GM12878 (cell line): ENCODE measurements around the gene PTPRC. TPM values are rescaled to one million over a fixed set of nuclear protein-coding genes. Genes with fewer than 3 reads are reported as not detected.

Experiments used
- ATAC-seq: fragments of 200-7000 bp; cut with Tn5 transposase; 3 replicates; pipeline ENCODE4 v1.9.1; 2020; ENCODE audit warnings: mild to moderate bottlenecking, moderate library complexity
- BruUV-seq: library from RNA; stranded (reverse); fragments of 400-500 nt; replicated peaks from 2 replicates; lab custom pipeline; 2021; lab: Mats Ljungman, UMichigan
- CTCF ChIA-PET: fragments of 300-600 bp; sonication (Branson Sonifier 250); formaldehyde crosslinking; extraction: SDS; loops from one replicate; lab custom pipeline; 2021; ENCODE audit warnings: inconsistent platforms; lab: Yijun Ruan, JAX
- POLR2A ChIA-PET: fragments of 350-600 bp; formaldehyde crosslinking; extraction: SDS; loops from one replicate; lab custom pipeline; 2021; ENCODE audit warnings: inconsistent platforms; lab: Charles Lee
- RAD21 ChIA-PET: fragments of 300-600 bp; sonication (Branson Sonifier 250); formaldehyde crosslinking; loops from one replicate; lab custom pipeline; 2023; ENCODE audit warnings: antibody characterized with exemption; ENCODE audit not compliant: unreplicated experiment; lab: Charles Lee
- SMC1A ChIA-PET: fragments of 300-600 bp; sonication (Branson Sonifier 250); formaldehyde crosslinking; loops from one replicate; lab custom pipeline; 2023; ENCODE audit not compliant: unreplicated experiment, uncharacterized antibody; lab: Charles Lee
- DNase-seq: peaks from one replicate; pipeline ENCODE4 v3.0.0-alpha.2; 2011; ENCODE audit warnings: low read depth, low spot score
- FAIRE-seq: peaks from 3 replicates; lab custom pipeline; 2011; peaks lifted over from hg19 to GRCh38; lab: Jason Lieb, UNC
- H2AFZ ChIP-seq: 2 replicates; pipeline ENCODE4 v1.6.0; 2011; ENCODE audit warnings: low read depth, low read length, control low read depth; ENCODE audit not compliant: control insufficient read depth
- H3K27ac ChIP-seq: 2 replicates; pipeline ENCODE4 v1.5.1; 2011; ENCODE audit warnings: control low read depth; ENCODE audit not compliant: control insufficient read depth, insufficient read depth
- H3K27me3 ChIP-seq, 2 experiments: replicated peaks in 1 of 2; 2 replicates each; pipeline versions ENCODE4 v1.6.0 to v1.6.1; 2011; ENCODE audit warnings: low read length in 1 of 2; ENCODE audit not compliant: control insufficient read depth in 2 of 2, insufficient read depth in 2 of 2
- H3K36me3 ChIP-seq, 2 experiments: 2 replicates each; pipeline ENCODE4 v1.5.1; 2011; ENCODE audit warnings: low read length in 1 of 2; ENCODE audit not compliant: control insufficient read depth in 2 of 2, insufficient read depth in 2 of 2
- H3K4me1 ChIP-seq: 2 replicates; pipeline ENCODE4 v1.6.1; 2011; ENCODE audit warnings: mild to moderate bottlenecking, low read length, moderate library complexity, mixed read lengths; ENCODE audit not compliant: control insufficient read depth, insufficient read depth
- H3K4me2 ChIP-seq: 2 replicates; pipeline ENCODE4 v1.6.0; 2011; ENCODE audit warnings: control low read depth; ENCODE audit not compliant: control insufficient read depth, insufficient read depth
- H3K4me3 ChIP-seq: fragments of 200-600 bp; sonication (generic); 2 replicates; pipeline ENCODE4 v1.5.1; 2016
- H3K79me2 ChIP-seq: 2 replicates; pipeline ENCODE4 v1.6.0; 2011; ENCODE audit warnings: low read length; ENCODE audit not compliant: control insufficient read depth, insufficient read depth
- H3K9ac ChIP-seq: 2 replicates; pipeline ENCODE4 v1.8.0; 2011; ENCODE audit warnings: low read length, control low read depth, mixed read lengths; ENCODE audit not compliant: control insufficient read depth, insufficient read depth
- H3K9me3 ChIP-seq: replicated peaks from 3 replicates; pipeline ENCODE4 v1.5.1; 2011; ENCODE audit warnings: mild to moderate bottlenecking, low read length; ENCODE audit not compliant: control insufficient read depth, insufficient read depth
- H4K20me1 ChIP-seq: 2 replicates; pipeline ENCODE4 v1.6.0; 2011; ENCODE audit not compliant: control insufficient read depth, insufficient read depth
- CHD4 ChIP-seq: fragments of 200-600 bp; sonication (generic); IDR thresholded peaks from 2 replicates; pipeline ENCODE4 v1.6.1; 2016; ENCODE audit warnings: mild to moderate bottlenecking
- NKRF ChIP-seq: fragments of 450-650 bp; conservative IDR thresholded peaks from 2 replicates; pipeline ENCODE4 v1.6.1; 2017; ENCODE audit warnings: mild to moderate bottlenecking, moderate library complexity
- NR2C1 ChIP-seq: fragments of 450-650 bp; IDR thresholded peaks from 2 replicates; pipeline ENCODE4 v1.6.1; 2017; ENCODE audit warnings: antibody characterized with exemption, mild to moderate bottlenecking, moderate library complexity
- PML ChIP-seq: IDR thresholded peaks from 2 replicates; pipeline ENCODE4 v1.6.1; 2012; ENCODE audit warnings: low read length, inconsistent platforms
- POLR2AphosphoS5 ChIP-seq: IDR thresholded peaks from 2 replicates; pipeline ENCODE4 v1.6.1; 2011; ENCODE audit warnings: mild to moderate bottlenecking, low read length, inconsistent platforms
- RB1 ChIP-seq: fragments of 450-650 bp; formaldehyde crosslinking; IDR thresholded peaks from 2 replicates; pipeline ENCODE4 v1.6.1; 2017; ENCODE audit warnings: mild to moderate bottlenecking, borderline replicate concordance
- TCF7 ChIP-seq: IDR thresholded peaks from 2 replicates; pipeline ENCODE4 v1.6.1; 2014; ENCODE audit warnings: antibody characterized with exemption, borderline replicate concordance
- ZBTB40 ChIP-seq: fragments of 450-650 bp; IDR thresholded peaks from 2 replicates; pipeline ENCODE4 v1.6.1; 2016; ENCODE audit warnings: mild to moderate bottlenecking, moderate library complexity, borderline replicate concordance
- WGBS: methylation state at CpG from one replicate; pipeline ENCODE4 v1.1.6; 2016; ENCODE audit warnings: low lambda C conversion rate; ENCODE audit not compliant: insufficient replicate concordance, insufficient coverage; ENCODE audit errors: missing lambda C conversion rate; 5-methylcytosine and 5-hydroxymethylcytosine counted together
- in situ Hi-C: fragments of 300-500 bp; cut with MboI; formaldehyde crosslinking; loops from 9 replicates; pipeline ENCODE4 v1.14.3; 2018; ENCODE audit warnings: mixed read lengths
- intact Hi-C: fragments of 100-400 bp; cut with micrococcal nuclease; formaldehyde crosslinking; loops from one replicate; pipeline ENCODE4 v1.14.2; 2022; ENCODE audit not compliant: unreplicated experiment
- polyA plus RNA-seq, 11 experiments: library from polyadenylated mRNA; depleted of rRNA in 4 of 11; unstranded in 6 of 11; stranded (reverse) in 5 of 11; fragments of >200 nt; fragmentation: Nextera tagmentation in 4 of 11; fragmentation: Illumina TruSeq in 1 of 11; extraction: Ambion mirVana in 4 of 11; extraction: Trizol in 1 of 11; gene quantifications; 1 replicate in 1 of 11; 2 replicates in 10 of 11; pipeline versions ENCODE4 v1.2.1 to v1.2.3, GENCODE V29; 2011 to 2016; ENCODE audit warnings: inconsistent platforms in 2 of 11, missing spikeins in 2 of 11, low read depth in 1 of 11
- total RNA-seq, 4 experiments: library from RNA; depleted of rRNA in 3 of 4; stranded (reverse); fragments of >200 nt in 3 of 4; fragmentation: Illumina TruSeq in 1 of 4; extraction: Trizol in 1 of 4; gene quantifications; 2 replicates each; pipeline versions ENCODE4 v1.2.1 to v1.2.3, GENCODE V29; 2013 to 2021
- TF ChIP-seq, protein P1 (sequence below), 3 experiments: IDR thresholded peaks in 2 of 3; conservative IDR thresholded peaks in 1 of 3; 2 replicates each; pipeline ENCODE4 v1.5.1; 2011; ENCODE audit warnings: low read depth in 3 of 3, low read length in 3 of 3, mild to moderate bottlenecking in 3 of 3, control low read depth in 2 of 3, moderate library complexity in 2 of 3, inconsistent platforms in 1 of 3, mixed read lengths in 1 of 3; ENCODE audit not compliant: control insufficient read depth in 2 of 3, insufficient read depth in 1 of 3; ENCODE audit errors: extremely low read depth in 1 of 3

PTPRC gene
- total and polyA plus RNA-seq, 10 of the 15 experiments (the other 5 are each of a cell fraction or from before 2014, with no cell fraction given), result 72.9 to 221 (median 118) TPM

DNA sequence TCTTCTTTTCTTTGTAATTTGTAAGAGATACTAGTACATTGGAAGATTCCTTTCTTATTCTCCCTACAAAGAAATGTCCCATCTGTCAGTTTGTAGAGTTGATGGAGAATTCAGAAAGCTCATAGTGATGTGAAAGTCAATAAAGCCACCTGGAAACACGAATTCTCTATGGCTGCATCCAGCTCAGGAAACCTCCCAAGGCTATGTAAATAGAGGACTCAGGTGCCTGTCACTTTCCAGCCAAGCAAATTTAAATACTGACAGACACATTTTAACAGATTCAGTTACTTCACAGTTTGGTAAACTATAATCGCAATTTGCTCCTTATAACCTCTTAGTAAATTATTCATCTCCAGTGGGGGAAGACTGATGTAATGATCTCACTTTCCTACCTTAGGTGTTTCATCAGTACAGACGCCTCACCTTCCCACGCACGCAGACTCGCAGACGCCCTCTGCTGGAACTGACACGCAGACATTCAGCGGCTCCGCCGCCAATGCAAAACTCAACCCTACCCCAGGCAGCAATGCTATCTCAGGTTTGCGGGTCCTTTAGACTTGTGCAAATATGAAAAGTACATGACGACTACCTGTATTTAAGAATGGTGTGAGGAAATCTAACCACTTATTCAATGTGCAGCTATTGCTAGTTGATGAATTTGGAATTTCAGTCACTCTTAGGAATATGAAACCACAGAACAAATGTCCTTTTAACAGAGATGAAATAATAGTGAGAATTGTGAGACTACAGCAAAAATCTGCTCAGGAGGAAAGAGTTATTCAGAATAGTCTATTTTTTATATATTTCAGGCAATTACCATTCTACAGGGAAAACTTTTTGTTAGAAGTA is 60.6 kb downstream of the PTPRC start (continued):
- TF ChIP-seq ZBTB40, result no peak
- no peak for TF ChIP-seq NKRF
- TF ChIP-seq, all 136 proteins: peak for 2

DNA sequence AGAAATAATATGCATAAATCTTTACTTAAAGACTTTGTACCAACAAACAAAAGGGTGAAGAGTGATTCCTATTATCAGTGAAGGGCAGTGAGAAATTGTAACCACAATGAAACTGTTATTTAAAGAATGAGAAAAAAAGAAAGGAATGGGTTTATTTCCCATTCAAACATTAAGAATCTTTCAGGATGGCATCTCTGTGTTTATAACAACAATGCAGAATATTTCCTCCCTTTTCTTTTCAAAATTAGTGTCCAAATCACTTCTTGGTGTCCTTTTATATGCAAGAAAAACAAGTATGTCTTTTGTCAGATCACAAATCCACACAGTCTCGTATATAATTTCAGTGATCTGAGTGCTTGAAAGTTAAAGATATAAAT is 61.2 kb downstream of the PTPRC start:
- DNase-seq (no peak), FAIRE-seq (no peak), ATAC-seq (no peak)
- RAD21 ChIA-PET, result no interaction called here
- Histone ChIP-seq H2AFZ (no peak overlapping the region), H3K27ac (no peak overlapping the region), H3K36me3 (peaks cover 7 to 24% of the 10 kb centered on the region in 2 experiments), H3K4me1 (peaks cover 3% of the 10 kb centered on the region; the same call in 1 of the 2 replicates), H3K27me3 (no peaks in the 10 kb centered on the region), H3K9ac (no peak overlapping the region), H3K4me3 (no peak overlapping the region), H3K9me3 (no peaks in the 10 kb centered on the region), H4K20me1 (no peaks in the 10 kb centered on the region), H3K79me2 (no peaks in the 10 kb centered on the region), H3K4me2 (no peak overlapping the region)
- POLR2A ChIA-PET, result no interaction called here
- 87% methylated on average over 1 of the region's 1 CpG for WGBS
- no TSS peak for BruUV-seq
- SMC1A ChIA-PET, result interaction anchor here (1.0 to 3.1 kb wide), 3 partner anchors 10 to 181 kb away, joined by 3 to 19 read pairs (median 4); no protein-coding TSS in a partner anchor
- in situ Hi-C loops, result no loop called here
- CTCF ChIA-PET, result interaction anchor here (1.4 to 2.6 kb wide), 2 partner anchors 10 to 18 kb away, joined by 3 to 6 read pairs; no protein-coding TSS in a partner anchor
- TF ChIP-seq NKRF (no peak), NR2C1 (no peak), POLR2AphosphoS5 (no peak), PML (no peak), RB1 (no peak), TCF7 (no peak), CHD4 (no peak)
- TF ChIP-seq, protein P1, sequence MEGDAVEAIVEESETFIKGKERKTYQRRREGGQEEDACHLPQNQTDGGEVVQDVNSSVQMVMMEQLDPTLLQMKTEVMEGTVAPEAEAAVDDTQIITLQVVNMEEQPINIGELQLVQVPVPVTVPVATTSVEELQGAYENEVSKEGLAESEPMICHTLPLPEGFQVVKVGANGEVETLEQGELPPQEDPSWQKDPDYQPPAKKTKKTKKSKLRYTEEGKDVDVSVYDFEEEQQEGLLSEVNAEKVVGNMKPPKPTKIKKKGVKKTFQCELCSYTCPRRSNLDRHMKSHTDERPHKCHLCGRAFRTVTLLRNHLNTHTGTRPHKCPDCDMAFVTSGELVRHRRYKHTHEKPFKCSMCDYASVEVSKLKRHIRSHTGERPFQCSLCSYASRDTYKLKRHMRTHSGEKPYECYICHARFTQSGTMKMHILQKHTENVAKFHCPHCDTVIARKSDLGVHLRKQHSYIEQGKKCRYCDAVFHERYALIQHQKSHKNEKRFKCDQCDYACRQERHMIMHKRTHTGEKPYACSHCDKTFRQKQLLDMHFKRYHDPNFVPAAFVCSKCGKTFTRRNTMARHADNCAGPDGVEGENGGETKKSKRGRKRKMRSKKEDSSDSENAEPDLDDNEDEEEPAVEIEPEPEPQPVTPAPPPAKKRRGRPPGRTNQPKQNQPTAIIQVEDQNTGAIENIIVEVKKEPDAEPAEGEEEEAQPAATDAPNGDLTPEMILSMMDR (IDR thresholded peaks at IDR 0.05 in 2 of 3, conservative IDR thresholded peaks at IDR 0.05 in 1 of 3; ENCODE audit: control insufficient read depth in 2 of 3, extremely low read depth in 1 of 3, insufficient read depth in 1 of 3, low read depth in 3 of 3, low read length in 3 of 3), result no peak
- intact Hi-C loops, result no loop called here
